Measurements from ENCODE around the gene ADAM17. TPM values are rescaled to one million over a fixed set of nuclear protein-coding genes. Genes with fewer than 3 reads are reported as not detected.
A peak's percentile ranks its signal among the peaks of the same experiment; 100 is the strongest.

Gene ADAM17
- total RNA-seq, 1 experiment from 2014 or later: 21.2 TPM

- Histone ChIP-seq H3K4me3 (ENCODE audit: insufficient read depth, low read depth, low read length) (no peak overlapping the region), H3K36me3 (replicated peaks; ENCODE audit: control insufficient read depth, insufficient read depth, low read length) (no peaks in the 10 kb centered on the region; the same call in 1 of the 2 replicates), H3K27me3 (ENCODE audit: control insufficient read depth, insufficient read depth, low read length) (no peaks in the 10 kb centered on the region)
- no peak for DNase-seq
These were observed 6.2 kb downstream of the ADAM17 start for GRCh38 chr2:9549420-9549819.

DNA sequence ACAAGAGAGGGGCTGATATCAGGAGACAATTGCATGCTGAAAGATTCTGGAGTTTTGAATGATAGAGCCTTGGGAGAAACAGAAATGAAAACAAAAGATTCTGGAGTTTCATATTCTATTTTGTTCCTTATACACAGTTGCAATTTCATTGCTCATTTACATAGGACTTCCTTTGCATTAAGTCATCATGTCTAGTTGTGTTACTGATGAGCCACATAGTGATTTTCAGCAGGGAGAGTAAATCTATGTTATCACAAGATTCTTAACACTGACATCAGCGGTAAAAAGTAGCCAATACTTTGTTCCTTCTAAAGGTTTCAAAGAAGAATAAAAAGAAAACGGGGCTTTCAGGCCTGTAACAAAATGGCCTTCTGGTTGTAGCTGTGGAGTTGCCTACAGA lies 7.1 kb downstream of the ADAM17 start:
- no peaks in the 10 kb centered on the region for H3K27me3 ChIP-seq (ENCODE audit: control insufficient read depth, insufficient read depth, low read length)
- H3K36me3 ChIP-seq (replicated peaks; ENCODE audit: control insufficient read depth, insufficient read depth, low read length): no peaks in the 10 kb centered on the region
- DNase-seq: no peak
- H3K4me3 ChIP-seq (ENCODE audit: insufficient read depth, low read depth, low read length): no peak overlapping the region

- Histone ChIP-seq H3K27me3 (ENCODE audit: control insufficient read depth, insufficient read depth, low read length) (no peaks in the 10 kb centered on the region), H3K36me3 (replicated peaks; ENCODE audit: control insufficient read depth, insufficient read depth, low read length) (no peaks in the 10 kb centered on the region), H3K4me3 (ENCODE audit: insufficient read depth, low read depth, low read length) (no peak overlapping the region)
- DNase-seq: peak; percentile 19
These were observed 8.2 kb downstream of the ADAM17 start for GRCh38 chr2:9547262-9547991.

GRCh38 chr2:9545502-9545901 lies 10.1 kb downstream of the ADAM17 start:
- no peak for DNase-seq

GRCh38 chr2:9543557-9543956 lies 12.1 kb downstream of the ADAM17 start:
- DNase-seq: no peak
- no peaks in the 10 kb centered on the region for H3K36me3 ChIP-seq (replicated peaks; ENCODE audit: control insufficient read depth, insufficient read depth, low read length)
- no peak overlapping the region for H3K4me3 ChIP-seq (ENCODE audit: insufficient read depth, low read depth, low read length)
- H3K27me3 ChIP-seq (ENCODE audit: control insufficient read depth, insufficient read depth, low read length): no peaks in the 10 kb centered on the region

More at GRCh38 chr2:9545502-9545901, 10.1 kb downstream of the ADAM17 start:
- H3K36me3 ChIP-seq (replicated peaks; ENCODE audit: control insufficient read depth, insufficient read depth, low read length): no peaks in the 10 kb centered on the region
- no peaks in the 10 kb centered on the region for H3K27me3 ChIP-seq (ENCODE audit: control insufficient read depth, insufficient read depth, low read length)
- no peak overlapping the region for H3K4me3 ChIP-seq (ENCODE audit: insufficient read depth, low read depth, low read length)

DNA sequence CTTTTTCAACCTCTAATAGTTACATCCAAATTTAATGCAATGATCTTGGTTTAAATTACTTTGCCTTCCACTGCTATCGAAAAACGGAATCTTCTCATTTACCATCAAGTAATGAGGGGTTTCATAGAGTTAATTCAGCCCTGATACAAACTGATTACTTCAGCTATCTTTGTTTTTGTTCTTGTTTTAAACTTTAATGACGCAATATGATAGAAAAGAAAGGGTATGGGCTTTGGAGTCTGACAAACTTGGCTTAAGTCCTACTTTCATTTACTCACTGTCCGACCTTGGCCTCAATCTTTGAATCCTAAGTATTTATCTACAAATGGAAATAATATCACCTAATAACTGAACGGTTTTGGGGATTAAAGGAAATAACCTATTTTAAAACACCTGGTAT lies 16.1 kb downstream of the ADAM17 start:
- DNase-seq: no peak
- Histone ChIP-seq H3K36me3 (replicated peaks; ENCODE audit: control insufficient read depth, insufficient read depth, low read length) (no peaks in the 10 kb centered on the region), H3K27me3 (ENCODE audit: control insufficient read depth, insufficient read depth, low read length) (no peaks in the 10 kb centered on the region), H3K4me3 (ENCODE audit: insufficient read depth, low read depth, low read length) (no peak overlapping the region)

GRCh38 chr2:9538000-9538507 lies 17.6 kb downstream of the ADAM17 start:
- no peaks in the 10 kb centered on the region for H3K36me3 ChIP-seq (replicated peaks; ENCODE audit: control insufficient read depth, insufficient read depth, low read length)
- DNase-seq: no peak

DNA sequence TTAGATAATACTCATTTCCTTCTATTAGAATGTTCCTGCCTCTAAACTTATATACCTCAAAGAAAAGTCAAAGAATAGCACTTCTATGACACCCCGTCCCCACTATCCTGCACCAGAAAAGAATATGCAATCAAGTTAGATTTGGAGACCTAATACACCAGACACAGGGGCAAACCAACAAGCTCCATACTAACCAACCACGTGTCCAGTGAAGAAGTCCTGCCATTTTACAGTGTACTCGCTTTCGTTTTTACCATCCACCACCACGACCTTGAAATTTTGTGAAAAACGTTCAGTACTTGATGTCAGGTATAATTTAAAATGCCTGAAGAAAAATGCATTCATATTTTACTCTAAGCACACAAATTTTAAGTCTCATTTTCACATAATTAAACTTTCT lies 19.1 kb downstream of the ADAM17 start:
- Histone ChIP-seq H3K36me3 (replicated peaks; ENCODE audit: control insufficient read depth, insufficient read depth, low read length) (no peaks in the 10 kb centered on the region), H3K4me3 (ENCODE audit: insufficient read depth, low read depth, low read length) (no peak overlapping the region), H3K27me3 (ENCODE audit: control insufficient read depth, insufficient read depth, low read length) (no peaks in the 10 kb centered on the region)
- no peak for DNase-seq

More at GRCh38 chr2:9538000-9538507, 17.6 kb downstream of the ADAM17 start:
- H3K4me3 ChIP-seq (ENCODE audit: insufficient read depth, low read depth, low read length): no peak overlapping the region
- no peaks in the 10 kb centered on the region for H3K27me3 ChIP-seq (ENCODE audit: control insufficient read depth, insufficient read depth, low read length)

- Histone ChIP-seq H3K36me3 (replicated peaks; ENCODE audit: control insufficient read depth, insufficient read depth, low read length) (no peaks in the 10 kb centered on the region), H3K4me3 (ENCODE audit: insufficient read depth, low read depth, low read length) (no peak overlapping the region), H3K27me3 (ENCODE audit: control insufficient read depth, insufficient read depth, low read length) (no peaks in the 10 kb centered on the region)
- DNase-seq: no peak
These were observed 20.5 kb downstream of the ADAM17 start for GRCh38 chr2:9535177-9535576.

- no peak for DNase-seq
- Histone ChIP-seq H3K4me3 (ENCODE audit: insufficient read depth, low read depth, low read length) (no peak overlapping the region), H3K27me3 (ENCODE audit: control insufficient read depth, insufficient read depth, low read length) (no peaks in the 10 kb centered on the region), H3K36me3 (replicated peaks; ENCODE audit: control insufficient read depth, insufficient read depth, low read length) (no peaks in the 10 kb centered on the region)
These were observed 22.0 kb downstream of the ADAM17 start for GRCh38 chr2:9533663-9534062.

DNA sequence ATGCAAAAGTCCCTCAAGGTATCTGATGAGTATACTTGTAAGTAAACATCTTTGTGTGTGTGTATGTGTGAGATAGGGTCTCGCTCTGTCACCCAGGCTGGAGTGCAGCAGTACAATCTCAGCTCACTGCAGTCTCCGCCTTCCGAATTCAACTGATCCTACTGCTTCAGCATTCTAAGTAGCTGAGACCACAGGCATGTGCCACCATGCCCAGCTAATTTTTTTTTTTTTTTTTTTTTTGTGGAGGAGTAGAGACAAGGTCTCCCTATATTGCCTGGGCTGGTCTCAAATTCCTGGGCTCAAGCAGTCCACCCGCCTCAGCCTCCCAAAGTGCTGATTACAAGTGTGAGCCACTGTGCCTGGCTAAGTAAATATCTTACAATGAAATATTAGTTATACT lies 23.2 kb downstream of the ADAM17 start:
- H3K36me3 ChIP-seq (replicated peaks; ENCODE audit: control insufficient read depth, insufficient read depth, low read length): no peaks in the 10 kb centered on the region; the same call in 1 of the 2 replicates
- no peak overlapping the region for H3K4me3 ChIP-seq (ENCODE audit: insufficient read depth, low read depth, low read length)
- no peak for DNase-seq
- H3K27me3 ChIP-seq (ENCODE audit: control insufficient read depth, insufficient read depth, low read length): no peaks in the 10 kb centered on the region

DNA sequence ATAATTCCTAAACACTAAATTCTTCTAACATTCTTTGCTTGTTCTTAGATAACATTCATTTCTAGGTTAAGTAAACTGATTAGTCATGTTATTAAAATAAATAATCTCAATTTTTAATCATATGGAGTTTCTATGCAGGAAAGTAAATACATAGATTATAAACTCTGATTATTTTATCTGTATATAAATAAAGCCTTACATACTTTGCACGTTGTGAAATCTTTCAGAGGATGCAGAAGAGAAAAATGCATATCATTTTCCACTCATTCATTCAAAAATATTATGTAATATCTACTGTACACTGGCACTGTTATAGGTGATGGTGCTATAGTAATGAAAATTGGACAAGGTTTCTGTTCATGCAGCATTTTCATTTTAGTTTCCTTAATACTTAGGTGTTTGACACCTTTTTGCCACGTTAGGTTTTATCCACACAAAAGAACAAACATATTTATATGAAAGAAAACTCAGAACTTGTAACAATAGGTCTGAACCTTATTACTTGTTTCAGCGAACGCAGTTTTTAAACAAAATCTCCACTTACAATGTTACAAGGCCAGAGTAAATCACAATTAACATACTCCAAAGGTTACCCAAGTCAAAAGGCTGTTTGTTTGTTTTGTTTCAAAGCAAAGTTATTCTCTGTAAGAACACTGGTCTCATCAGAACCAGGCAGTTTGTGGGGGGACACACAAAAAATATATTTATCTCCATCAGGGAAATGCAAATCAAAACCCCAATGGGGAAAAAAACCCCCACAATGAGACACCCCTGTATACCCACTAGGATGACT lies 27.4 kb downstream of the ADAM17 start:
- no peak for DNase-seq
- peaks cover 2% of the 10 kb centered on the region; the same call in 1 of the 2 replicates for H3K36me3 ChIP-seq (replicated peaks; ENCODE audit: control insufficient read depth, insufficient read depth, low read length)
- no peak overlapping the region for H3K4me3 ChIP-seq (ENCODE audit: insufficient read depth, low read depth, low read length)
- H3K27me3 ChIP-seq (ENCODE audit: control insufficient read depth, insufficient read depth, low read length): no peaks in the 10 kb centered on the region

GRCh38 chr2:9525266-9525665 lies 30.4 kb downstream of the ADAM17 start:
- no peak for DNase-seq
- Histone ChIP-seq H3K27me3 (ENCODE audit: control insufficient read depth, insufficient read depth, low read length) (no peaks in the 10 kb centered on the region), H3K36me3 (replicated peaks; ENCODE audit: control insufficient read depth, insufficient read depth, low read length) (peaks cover 2% of the 10 kb centered on the region; the same call in 1 of the 2 replicates), H3K4me3 (ENCODE audit: insufficient read depth, low read depth, low read length) (no peak overlapping the region)

DNA sequence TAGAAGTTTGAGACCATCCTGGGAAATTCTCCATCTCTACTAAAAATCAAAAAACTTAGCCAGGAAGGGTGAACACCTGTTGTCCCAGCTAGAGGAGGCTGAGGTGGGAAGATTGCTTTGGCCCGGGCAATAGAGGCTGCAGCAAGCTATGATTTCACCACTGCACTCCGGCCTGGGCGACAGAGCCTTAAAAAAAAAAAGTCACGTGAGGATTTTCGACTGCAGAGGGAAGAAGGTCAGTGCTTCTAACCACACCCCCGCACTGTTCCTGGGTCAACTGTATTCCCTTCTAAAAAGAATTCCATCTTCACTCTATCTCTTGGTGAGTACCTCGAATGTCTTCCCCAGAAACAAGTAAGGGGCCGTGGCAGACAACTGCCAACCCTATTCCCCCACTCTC lies 31.3 kb downstream of the ADAM17 start:
- no peak overlapping the region for H3K4me3 ChIP-seq (ENCODE audit: insufficient read depth, low read depth, low read length)
- DNase-seq: no peak
- peaks cover 2% of the 10 kb centered on the region; the same call in 1 of the 2 replicates for H3K36me3 ChIP-seq (replicated peaks; ENCODE audit: control insufficient read depth, insufficient read depth, low read length)
- no peaks in the 10 kb centered on the region for H3K27me3 ChIP-seq (ENCODE audit: control insufficient read depth, insufficient read depth, low read length)

GRCh38 chr2:9519250-9519649 lies 36.4 kb downstream of the ADAM17 start:
- Histone ChIP-seq H3K4me3 (ENCODE audit: insufficient read depth, low read depth, low read length) (no peak overlapping the region), H3K36me3 (replicated peaks; ENCODE audit: control insufficient read depth, insufficient read depth, low read length) (peaks cover 1% of the 10 kb centered on the region; the same call in 1 of the 2 replicates), H3K27me3 (ENCODE audit: control insufficient read depth, insufficient read depth, low read length) (no peaks in the 10 kb centered on the region)
- no peak for DNase-seq
